Activated CD4-positive, alpha-beta T cell treated with anti-CD3 and anti-CD28 coated beads, Interleukin-2, amount 50 U/mL, for 16 hours (primary cell): ENCODE results near the gene LHFPL3.

Source experiments
- DNase-seq: peaks from one replicate; pipeline ENCODE4 v3.0.0-alpha.2; 2020

LHFPL3 gene

DNA sequence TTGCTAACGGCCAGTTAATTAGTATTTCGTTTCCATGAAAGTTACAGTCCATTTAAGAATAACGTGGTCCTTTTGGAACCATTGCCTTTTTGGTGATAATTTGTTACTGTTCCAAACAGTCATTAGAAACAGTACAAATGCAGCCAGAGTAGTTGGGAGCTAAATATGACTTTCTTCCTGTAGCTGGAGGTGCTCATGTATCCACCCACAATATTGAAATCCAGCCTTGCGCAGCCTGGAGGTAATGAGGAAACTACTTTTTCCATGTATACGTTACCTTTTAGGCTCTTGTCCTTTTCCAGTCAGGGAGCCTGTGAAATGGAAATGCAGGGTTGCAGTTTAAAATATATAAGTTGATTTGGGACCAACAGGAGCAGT, 43.6 kb downstream of the LHFPL3 start:
- DNase-seq = no peak

DNA sequence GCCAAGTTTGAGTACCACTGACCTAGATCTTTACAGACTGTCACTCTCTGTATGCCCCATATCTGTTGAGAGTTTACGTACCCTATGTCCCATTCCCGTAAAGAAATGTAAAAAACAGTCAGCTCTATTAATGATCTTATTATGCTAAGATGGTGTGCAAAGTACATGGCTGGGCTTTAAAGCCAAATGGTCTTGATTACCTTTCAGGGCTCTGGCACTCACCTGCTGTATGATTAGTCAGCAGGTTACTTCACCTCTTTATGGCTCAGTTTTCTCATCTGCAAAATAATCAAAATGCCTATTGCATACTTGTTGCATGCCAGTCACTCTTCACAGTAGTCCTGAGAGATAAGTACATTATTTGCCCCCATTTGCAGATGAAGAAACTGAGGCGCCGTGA, 54.2 kb downstream of the LHFPL3 start:
- DNase-seq = no peak

DNA sequence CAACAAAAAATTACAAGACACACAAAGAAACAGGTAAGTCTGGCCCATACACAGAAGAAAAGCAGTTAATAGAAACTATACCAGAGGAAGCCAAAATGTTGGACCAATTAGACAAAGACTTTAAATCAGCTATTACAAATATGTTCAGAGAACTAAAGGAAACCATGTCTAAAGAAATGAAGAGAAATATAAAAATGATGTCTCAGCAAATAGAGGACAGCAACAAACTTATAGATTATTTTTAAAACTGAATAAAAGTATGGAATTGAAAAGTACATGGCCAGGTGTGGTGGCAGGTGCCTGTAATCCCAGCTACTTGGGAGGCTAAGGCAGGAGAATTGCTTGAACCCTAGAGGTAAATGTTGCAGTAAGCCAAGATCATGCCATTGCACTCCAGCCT, 58.5 kb downstream of the LHFPL3 start:
- DNase-seq = no peak

DNA sequence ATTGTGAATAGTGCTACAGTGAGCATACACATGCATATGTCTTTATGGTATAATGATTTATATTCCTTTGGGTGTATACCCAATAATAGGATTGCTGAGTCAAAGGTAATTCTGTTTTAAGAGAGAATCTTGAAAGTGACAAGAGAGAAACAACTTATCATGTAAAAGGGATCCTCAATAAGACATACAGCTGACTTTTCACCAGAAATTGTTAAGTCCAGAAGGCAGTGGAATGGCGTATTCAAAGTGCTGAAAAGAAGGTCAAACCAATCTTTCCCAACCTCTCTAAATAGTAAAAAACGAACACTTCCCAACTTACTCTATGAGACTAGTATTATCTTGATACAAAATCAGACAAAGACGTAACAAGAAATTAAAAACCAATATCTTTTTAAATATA, 59.8 kb downstream of the LHFPL3 start:
- no peak for DNase-seq

DNA sequence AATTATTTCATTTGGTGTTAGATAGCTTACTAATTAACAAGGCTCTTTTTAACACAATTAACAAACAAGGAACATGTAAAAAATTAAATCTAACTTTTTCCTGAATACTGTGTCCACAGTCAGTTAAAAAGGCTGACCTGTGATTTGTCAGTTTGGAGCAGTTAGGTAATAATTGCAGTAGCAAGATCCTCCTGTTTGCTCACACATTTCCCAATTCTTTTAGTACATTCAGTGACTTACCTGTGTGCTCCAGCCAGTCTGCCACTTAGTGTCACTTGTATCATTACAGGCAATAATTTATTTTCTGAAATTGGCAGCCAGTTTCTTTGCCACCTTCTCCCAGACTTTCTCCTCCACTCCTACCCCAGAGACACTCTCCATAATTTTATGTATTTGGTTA, 66.8 kb downstream of the LHFPL3 start:
- no peak for DNase-seq

DNA sequence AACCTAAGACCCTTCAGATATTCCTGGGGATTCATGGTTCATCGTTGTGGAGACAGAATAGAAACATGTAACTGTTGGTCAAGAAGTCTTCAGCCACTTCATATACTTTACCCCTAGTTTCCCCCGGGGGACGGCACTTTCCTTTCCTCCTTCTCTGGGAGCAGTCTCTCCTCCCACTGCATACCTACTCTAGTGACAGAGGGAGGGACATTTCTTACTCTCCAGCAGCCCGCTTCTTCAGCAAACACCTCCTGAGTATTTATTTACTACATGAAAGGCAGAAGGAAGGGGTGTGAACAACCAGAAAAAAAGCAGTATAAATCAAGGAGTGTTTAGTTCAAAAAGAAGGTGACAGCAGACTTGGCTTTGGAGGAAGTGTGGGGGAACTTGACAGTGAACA, 69.0 kb downstream of the LHFPL3 start:
- no peak for DNase-seq

DNA sequence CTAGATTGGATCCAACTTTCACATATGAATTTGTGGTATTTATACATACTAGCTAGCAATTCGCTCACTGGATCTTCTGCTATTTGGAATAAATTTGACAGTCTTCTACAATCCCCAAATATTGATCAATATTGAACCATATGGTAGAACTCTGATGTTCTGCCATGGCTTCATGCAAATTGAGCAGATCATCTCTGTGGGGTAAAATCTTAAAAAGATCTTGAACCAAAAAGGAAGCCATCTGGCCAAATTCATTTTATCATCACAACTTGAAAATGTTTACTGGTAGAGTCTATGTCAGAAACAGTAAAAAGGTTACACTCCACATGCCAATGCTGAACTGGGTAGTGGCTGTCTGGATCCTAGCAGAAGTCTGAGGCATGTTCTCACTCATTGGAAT, 80.0 kb downstream of the LHFPL3 start:
- no peak for DNase-seq

DNA sequence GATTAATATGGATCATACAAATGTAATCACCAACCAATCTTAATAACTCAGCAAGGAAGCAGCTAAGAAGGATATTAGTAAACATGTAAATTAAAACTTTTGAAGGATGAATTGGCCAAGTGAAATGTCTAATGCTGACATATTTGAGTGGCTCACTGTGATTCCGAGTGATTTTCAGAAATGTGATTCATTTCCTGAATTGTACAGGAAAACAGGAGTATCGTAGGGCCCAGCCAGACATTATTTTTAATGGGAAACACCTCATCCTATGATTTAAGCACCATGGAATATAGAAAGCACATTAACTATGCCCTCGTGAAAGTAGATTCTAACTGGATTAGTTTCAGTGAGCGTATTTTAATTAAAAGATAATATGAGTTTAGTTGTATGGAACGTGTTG, 82.3 kb downstream of the LHFPL3 start:
- no peak for DNase-seq

DNA sequence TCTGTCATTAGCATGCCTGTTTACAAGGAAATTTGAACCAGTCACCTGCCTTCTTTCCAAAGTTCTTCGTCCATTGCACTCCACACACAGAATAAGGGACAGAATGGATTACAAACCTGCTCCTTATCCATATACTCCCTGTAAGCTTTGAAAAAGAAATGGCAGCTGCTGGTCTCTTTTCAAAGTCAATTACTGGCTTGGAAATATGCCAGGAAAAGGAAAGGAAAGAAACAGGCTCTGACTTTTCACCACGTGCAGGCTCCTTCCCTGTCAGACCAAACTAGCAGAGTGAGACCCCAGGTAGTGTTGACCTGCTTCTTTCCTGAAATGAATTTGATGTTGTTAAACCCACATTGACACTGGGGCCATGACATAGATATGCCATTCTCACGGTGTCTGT, 84.5 kb downstream of the LHFPL3 start:
- no peak for DNase-seq

DNA sequence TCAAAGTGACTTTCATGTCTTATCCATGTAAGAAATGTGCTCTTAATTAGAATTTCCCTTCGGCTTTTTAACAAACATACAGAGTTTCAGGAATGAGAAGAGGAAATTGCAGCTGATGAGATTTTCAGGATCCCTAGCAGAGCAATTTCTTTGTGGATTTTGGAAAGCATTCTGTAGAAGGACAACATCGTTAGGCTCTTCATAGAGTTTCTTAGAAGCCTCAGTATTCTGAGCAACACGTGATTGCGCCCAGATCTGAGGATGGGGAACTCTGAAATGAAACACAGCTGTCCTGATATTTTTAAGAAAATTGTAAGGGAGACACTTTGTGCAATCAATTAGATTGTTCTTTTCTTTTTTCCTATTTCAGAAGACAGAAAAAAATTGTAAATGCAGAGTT, 85.8 kb downstream of the LHFPL3 start:
- DNase-seq = no peak

DNA sequence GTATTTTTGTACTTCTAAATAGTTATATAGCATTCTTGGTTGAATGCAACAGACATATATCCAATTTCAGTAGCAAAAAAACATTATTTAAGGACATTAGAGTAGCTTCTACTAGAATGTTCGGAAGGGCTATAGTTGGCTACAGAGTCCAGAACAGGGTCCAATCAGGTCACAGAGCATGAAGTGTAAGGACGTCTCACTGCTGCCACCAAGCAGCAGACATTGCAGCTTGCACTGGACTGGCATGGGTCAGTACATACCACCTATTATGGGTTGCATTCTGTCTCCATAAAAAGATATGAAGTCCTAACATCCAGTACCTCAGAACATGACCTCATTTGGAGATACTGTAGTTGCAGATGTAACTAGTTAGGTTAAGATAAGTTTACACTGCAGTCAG, 87.3 kb downstream of the LHFPL3 start:
- DNase-seq = no peak

DNA sequence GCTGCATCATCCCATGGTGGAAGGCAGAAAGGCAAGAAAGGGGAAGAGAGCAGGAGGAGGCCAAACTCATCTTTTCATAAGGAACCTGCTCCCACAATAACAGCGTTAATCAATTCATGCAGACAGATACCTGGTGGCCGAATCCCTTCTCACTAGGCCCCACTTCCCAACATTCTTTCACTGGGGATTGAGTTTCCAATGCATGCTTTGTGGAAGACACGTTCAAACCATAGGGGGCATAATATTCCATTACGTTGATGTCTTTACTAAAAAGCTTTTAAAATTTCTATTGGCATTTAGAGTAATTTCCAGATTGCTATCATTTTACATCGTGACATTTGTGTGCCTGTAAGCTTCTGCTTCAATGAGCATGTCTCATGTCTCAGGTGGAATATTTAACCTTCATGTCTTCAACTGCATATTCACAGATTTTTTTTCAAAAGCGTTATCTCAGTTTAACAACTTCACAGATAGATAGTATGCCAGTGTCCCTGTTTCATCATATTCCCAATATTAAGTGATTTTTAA, 88.5 kb downstream of the LHFPL3 start:
- no peak for DNase-seq

DNA sequence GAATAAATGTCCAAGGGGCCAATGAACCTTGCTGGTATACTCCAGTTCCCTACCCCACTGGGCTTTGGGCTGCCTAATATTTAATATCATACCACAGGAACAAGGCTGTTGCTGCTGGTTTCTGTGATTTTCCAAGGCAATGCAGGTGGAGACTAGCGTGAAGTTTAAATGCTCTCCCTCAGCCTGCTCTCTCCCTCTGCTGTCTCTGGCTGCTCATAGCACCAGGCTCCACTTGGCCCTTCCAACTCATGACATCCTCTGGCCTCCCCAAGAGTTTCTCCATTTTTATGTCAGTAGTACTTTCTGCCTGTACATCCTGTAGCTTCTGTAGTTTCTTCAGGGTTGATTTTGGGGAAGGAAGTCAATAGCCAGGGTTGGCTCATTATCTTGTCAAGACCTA, 103.5 kb downstream of the LHFPL3 start:
- DNase-seq = no peak

DNA sequence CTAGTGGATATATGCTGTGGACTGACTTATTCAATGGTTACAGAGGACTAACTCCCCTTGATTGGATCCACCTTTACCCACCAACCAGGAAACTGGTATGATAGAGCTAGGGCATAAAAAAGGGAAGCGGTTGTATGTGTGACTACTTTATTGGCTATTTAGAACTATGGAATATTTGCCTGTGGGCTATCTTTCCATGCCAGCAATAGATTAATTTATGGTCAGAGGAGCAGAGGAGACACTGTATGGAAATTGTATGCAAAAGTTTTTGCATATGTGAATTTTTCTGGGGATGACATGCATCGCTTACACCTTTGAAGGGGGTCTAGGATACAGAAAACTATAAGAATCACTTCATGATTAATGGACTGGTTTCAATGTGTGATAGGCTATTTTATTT, 105.7 kb downstream of the LHFPL3 start:
- DNase-seq = no peak

DNA sequence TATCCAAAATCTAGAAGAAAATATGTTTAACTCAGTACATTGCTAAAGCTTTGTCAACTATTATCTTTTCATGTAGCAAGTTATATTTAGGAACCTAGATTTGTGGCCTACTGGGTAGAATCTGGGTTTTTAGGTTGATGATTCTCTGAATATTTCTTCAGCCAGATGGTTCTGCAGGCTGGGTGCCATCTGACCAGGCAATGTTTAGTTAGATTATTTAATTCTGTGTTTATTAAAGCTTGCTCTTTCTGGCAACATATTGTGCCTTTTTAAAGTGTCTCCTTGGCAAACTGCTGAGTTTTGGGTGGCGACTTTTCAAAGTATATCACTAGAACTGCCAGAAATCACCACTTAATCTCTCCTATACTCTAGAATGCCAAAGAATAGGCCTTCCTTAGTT, 114.1 kb downstream of the LHFPL3 start:
- DNase-seq = no peak

DNA sequence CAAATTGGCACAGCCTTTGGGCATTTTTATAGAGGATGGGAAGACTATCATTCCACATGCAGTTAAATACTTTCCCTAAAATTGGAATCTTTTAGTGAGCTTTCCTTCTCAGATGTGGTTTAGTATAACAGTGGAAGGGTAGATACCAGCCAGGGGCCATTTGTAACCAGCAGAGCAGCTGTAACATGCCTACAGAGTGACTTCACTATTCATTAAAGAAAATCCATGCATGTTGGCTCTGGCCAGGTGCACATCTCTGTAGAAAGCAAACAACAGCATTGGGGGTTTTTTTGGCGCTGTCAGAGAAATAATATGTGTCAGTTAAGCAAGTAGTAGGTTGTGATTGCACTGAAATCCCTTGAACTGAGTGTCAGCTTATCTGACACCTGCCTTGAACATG, 115.6 kb downstream of the LHFPL3 start:
- DNase-seq = no peak

DNA sequence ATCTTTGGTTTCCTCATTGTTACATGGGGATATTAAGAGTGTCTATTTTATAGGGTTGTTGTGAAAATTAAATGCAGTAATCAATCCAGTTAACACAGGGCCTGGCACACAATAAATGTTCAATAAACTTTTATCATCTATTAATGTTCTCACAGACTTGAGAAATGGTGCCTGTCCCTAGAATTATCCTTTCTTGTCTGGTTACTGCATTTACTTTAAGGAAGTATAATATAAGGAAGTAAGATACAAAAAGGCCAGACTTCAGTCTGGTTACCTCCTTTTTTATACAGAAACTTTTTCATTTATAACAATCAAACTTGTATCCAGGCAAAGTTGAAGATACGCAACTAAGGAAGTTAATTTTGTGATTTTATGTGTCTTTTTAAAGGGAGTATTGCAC, 117.0 kb downstream of the LHFPL3 start:
- no peak for DNase-seq

DNA sequence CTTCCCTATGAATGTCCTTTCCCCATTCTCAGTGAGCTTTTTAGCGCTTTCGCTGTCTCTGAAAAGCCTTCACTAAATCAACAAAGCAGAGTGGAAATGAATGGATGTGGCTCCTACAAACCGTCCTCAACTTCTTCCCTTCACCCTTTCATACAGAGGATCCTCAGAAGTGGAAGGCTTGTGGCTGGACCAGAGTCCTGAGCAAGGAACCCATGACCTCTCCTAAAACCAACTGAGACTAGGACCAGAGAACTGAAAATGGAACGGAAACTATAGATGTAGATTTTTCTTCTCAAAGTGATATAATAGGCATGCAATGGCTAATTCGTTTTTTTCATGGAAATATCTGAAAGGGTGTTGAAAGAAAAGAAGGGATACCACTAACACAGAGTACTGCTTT, 122.5 kb downstream of the LHFPL3 start:
- no peak for DNase-seq

DNA sequence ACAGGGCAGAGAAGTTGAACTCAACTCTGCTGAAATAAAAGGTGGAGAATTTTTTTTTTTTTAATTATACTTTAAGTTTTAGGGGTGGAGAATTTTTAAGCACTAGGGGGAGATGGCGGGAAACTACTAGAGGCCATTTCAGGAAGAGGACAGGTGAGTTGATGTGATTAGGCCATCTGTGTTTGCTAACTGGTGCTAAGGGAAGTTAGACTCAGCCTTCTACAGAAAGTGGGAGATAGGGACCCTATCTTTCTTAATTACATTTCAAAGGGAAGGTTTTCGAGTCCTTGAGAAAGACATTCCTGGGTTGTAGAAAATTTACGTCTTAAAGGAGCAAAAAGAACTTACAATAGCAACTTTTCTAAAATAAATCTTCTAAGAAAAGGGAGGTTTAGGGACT, 124.8 kb downstream of the LHFPL3 start:
- DNase-seq = no peak

DNA sequence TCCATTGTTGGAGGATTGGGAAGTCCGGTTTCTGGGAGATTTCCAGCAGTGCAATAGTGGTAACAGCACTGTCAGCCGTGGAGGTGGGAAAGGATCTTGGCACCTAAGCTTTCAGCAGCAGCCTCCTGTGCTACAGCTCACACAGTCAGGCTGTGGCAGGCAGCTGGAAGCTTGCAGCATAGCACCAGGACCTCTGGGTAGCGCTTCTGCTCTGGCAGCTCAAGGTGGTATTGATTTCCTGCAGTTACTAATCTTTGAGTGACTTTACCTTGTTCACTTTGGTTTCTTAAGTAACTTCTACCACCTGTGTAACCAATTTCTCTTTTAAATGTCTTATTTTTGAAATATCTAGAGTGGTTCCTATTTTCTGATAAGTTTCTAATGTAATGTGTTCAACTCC, 130.5 kb downstream of the LHFPL3 start:
- no peak for DNase-seq

DNA sequence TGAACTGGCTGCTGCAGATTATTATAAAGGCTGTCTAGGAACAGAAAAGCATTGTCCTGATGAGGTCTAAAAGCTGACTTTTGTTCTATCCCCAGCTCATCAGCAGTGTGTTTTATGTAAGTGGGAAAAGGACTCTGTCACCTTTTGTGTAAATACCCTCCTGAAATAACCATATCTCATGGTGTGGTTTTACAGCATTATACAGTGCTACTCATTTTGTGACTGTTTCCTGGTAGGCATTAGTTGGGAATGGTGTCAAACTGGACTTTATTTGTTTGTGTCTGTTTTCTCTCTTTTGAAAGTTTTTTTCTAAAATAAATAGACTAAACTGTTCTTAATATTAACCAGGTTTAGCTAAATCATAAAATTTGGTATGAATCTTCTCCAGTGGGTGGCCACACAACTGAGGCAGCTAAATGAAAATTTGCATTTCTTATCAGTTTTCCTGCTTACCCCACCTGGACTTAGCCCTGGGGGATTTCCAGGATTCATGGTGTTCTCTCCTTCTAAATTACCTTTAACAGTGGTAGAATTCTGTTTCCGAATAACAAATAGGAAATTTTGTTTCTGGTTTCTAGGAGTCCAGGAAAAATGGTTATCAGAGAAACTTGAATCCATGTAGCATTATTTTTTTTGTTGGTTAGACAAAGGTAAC, 140.9 kb downstream of the LHFPL3 start:
- no peak for DNase-seq

DNA sequence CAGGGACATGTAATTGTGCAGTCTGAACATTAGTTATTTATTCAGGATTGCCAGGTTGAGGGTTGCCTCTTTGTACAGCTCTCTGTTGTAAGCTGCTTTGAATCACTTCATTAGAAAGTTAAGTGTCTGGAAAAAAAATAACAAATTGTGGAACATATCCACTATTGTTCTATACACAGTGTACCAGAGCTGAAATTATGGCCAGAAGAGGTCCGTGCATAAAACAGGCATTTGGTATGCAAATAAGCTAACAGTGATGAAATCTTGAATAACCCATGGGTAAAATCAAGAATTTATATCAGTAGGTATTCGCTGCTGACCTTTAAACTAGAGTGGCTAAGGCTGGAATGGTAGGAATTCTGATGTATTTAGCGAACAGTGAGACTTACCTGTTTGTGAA, 152.1 kb downstream of the LHFPL3 start:
- no peak for DNase-seq

DNA sequence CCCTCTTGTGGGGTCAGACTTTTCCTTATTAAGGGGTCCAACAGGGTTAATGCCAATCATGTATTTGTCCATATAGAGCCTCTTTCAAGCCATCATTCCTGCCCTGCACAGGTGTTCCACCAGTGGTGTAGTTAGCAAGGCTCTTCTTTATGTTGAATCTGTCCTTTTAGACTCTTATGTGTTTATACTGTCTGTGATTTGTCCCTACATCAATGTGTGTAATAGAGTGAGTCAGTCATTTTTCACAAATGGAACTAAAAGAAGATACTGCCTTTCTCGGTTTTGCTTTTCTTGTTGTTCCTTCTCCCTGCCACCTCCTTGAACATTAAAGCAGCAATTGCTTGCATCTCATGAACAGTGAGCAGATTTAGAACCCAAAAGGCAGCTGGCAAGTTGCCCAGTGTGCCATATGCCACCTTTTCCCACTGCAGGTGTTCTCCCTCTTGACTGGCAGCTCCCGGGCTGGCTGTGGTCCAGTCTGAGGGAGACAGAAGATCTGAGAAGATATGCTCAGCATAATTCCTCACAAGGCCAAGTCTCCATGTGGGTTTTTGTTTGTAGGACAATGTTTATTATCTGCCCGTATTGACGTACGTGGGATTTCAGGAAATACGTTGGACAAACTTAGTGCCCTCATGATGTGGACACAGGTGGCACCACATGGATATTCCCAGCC, 154.1 kb downstream of the LHFPL3 start:
- DNase-seq = no peak

DNA sequence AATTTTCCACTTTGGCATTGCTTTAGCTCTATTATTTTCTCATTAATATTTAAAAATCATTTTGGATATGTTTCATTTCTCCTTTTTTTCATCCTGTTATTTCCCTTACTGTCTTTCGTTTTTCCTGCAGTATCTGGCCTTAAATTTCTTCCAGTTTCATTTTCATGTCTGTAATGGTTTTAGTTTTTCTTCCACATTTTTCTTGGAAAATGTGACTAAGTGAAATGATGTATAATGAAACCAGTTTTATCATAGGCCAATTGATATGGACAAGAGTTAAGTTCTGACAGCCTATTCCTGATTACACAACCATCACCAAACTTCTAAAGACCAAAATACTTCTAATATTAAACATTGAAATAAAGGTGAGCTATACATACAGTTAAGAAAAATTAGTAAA, 158.5 kb downstream of the LHFPL3 start:
- DNase-seq = no peak

DNA sequence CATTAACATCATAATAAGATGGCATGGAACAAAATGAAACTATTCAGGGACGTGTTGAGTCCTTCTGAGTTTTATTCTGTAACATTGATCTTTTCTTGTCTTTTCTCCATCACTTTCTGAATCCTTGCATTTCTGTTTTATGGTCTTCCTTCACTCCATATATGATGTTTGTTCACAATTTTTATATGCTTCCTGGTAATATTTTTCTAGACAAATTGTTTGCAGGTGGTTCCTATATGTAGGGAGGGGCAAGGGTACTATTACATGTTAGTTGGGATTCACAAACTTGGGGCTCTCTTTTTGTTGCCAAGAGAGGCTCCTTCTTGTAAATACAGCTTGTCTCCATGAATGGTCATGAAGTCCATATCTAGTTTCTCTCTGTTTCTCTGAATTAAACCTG, 159.2 kb downstream of the LHFPL3 start:
- DNase-seq = no peak
